ENCODE measurements around the gene DAB2IP. TPM values are rescaled to one million over a fixed set of nuclear protein-coding genes. Genes with fewer than 3 reads are reported as not detected.

Gene DAB2IP
- total and polyA plus RNA-seq, 2 experiments from 2014 or later: 8.9 to 42.8 TPM

DNA sequence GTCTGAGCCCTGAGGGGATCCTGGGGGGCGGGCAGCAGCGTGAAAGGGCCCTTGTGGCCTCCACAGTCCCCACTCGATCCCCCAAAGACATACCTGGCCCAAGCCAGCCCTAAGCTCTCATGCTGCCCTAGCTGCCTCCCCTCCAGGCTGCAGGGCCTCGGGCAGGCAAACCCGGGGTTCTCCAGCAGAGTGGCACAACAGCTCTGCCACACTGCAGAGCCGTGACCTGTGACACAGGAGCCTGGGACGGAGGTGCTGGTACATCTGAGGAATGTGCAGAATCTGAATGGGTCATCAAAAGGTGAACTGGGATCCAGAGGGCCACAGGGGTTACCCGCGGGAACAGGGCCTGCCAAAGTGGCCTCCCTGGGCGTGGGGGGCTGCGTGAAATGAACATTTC, 163.2 kb downstream of the DAB2IP start:
- peaks cover 34% of the 10 kb centered on the region for H3K27me3 Mint-ChIP-seq (ENCODE audit: insufficient read depth, low read depth, poor library complexity)
- Histone ChIP-seq H3K27me3 (ENCODE audit: insufficient read depth) (no peaks in the 10 kb centered on the region; the same call in 1 of the 2 replicates), H2AFZ (no peak overlapping the region), H3F3A (replicated peaks; ENCODE audit: low read depth) (0 out of 2 replicates have a peak, but pooled peaks cover 11% of the 10 kb centered on the region), H3K27ac (ENCODE audit: low read depth) (no peak overlapping the region), H3K4me2 (no peak overlapping the region), H3K36me3 (ENCODE audit: insufficient read depth) (no peaks in the 10 kb centered on the region), H4K20me1 (replicated peaks; ENCODE audit: insufficient read depth) (no peaks in the 10 kb centered on the region), H3K4me1 (ENCODE audit: insufficient read depth) (peaks cover 22% of the 10 kb centered on the region), H3K9me2 (ENCODE audit: insufficient read depth) (no peaks in the 10 kb centered on the region), H3K79me2 (replicated peaks; ENCODE audit: insufficient read depth) (no peaks in the 10 kb centered on the region), H3K4me3 (no peak overlapping the region)
- DNase-seq (ENCODE audit: low spot score): peak; percentile 37
- TF ChIP-seq, protein P1, sequence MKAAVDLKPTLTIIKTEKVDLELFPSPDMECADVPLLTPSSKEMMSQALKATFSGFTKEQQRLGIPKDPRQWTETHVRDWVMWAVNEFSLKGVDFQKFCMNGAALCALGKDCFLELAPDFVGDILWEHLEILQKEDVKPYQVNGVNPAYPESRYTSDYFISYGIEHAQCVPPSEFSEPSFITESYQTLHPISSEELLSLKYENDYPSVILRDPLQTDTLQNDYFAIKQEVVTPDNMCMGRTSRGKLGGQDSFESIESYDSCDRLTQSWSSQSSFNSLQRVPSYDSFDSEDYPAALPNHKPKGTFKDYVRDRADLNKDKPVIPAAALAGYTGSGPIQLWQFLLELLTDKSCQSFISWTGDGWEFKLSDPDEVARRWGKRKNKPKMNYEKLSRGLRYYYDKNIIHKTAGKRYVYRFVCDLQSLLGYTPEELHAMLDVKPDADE (IDR thresholded peaks at IDR 0.05): no peak
- TF ChIP-seq, protein P2, sequence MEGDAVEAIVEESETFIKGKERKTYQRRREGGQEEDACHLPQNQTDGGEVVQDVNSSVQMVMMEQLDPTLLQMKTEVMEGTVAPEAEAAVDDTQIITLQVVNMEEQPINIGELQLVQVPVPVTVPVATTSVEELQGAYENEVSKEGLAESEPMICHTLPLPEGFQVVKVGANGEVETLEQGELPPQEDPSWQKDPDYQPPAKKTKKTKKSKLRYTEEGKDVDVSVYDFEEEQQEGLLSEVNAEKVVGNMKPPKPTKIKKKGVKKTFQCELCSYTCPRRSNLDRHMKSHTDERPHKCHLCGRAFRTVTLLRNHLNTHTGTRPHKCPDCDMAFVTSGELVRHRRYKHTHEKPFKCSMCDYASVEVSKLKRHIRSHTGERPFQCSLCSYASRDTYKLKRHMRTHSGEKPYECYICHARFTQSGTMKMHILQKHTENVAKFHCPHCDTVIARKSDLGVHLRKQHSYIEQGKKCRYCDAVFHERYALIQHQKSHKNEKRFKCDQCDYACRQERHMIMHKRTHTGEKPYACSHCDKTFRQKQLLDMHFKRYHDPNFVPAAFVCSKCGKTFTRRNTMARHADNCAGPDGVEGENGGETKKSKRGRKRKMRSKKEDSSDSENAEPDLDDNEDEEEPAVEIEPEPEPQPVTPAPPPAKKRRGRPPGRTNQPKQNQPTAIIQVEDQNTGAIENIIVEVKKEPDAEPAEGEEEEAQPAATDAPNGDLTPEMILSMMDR (conservative IDR thresholded peaks at IDR 0.05; ENCODE audit: low read depth in 2 of 2): no peak
- TF ChIP-seq, protein P3, sequence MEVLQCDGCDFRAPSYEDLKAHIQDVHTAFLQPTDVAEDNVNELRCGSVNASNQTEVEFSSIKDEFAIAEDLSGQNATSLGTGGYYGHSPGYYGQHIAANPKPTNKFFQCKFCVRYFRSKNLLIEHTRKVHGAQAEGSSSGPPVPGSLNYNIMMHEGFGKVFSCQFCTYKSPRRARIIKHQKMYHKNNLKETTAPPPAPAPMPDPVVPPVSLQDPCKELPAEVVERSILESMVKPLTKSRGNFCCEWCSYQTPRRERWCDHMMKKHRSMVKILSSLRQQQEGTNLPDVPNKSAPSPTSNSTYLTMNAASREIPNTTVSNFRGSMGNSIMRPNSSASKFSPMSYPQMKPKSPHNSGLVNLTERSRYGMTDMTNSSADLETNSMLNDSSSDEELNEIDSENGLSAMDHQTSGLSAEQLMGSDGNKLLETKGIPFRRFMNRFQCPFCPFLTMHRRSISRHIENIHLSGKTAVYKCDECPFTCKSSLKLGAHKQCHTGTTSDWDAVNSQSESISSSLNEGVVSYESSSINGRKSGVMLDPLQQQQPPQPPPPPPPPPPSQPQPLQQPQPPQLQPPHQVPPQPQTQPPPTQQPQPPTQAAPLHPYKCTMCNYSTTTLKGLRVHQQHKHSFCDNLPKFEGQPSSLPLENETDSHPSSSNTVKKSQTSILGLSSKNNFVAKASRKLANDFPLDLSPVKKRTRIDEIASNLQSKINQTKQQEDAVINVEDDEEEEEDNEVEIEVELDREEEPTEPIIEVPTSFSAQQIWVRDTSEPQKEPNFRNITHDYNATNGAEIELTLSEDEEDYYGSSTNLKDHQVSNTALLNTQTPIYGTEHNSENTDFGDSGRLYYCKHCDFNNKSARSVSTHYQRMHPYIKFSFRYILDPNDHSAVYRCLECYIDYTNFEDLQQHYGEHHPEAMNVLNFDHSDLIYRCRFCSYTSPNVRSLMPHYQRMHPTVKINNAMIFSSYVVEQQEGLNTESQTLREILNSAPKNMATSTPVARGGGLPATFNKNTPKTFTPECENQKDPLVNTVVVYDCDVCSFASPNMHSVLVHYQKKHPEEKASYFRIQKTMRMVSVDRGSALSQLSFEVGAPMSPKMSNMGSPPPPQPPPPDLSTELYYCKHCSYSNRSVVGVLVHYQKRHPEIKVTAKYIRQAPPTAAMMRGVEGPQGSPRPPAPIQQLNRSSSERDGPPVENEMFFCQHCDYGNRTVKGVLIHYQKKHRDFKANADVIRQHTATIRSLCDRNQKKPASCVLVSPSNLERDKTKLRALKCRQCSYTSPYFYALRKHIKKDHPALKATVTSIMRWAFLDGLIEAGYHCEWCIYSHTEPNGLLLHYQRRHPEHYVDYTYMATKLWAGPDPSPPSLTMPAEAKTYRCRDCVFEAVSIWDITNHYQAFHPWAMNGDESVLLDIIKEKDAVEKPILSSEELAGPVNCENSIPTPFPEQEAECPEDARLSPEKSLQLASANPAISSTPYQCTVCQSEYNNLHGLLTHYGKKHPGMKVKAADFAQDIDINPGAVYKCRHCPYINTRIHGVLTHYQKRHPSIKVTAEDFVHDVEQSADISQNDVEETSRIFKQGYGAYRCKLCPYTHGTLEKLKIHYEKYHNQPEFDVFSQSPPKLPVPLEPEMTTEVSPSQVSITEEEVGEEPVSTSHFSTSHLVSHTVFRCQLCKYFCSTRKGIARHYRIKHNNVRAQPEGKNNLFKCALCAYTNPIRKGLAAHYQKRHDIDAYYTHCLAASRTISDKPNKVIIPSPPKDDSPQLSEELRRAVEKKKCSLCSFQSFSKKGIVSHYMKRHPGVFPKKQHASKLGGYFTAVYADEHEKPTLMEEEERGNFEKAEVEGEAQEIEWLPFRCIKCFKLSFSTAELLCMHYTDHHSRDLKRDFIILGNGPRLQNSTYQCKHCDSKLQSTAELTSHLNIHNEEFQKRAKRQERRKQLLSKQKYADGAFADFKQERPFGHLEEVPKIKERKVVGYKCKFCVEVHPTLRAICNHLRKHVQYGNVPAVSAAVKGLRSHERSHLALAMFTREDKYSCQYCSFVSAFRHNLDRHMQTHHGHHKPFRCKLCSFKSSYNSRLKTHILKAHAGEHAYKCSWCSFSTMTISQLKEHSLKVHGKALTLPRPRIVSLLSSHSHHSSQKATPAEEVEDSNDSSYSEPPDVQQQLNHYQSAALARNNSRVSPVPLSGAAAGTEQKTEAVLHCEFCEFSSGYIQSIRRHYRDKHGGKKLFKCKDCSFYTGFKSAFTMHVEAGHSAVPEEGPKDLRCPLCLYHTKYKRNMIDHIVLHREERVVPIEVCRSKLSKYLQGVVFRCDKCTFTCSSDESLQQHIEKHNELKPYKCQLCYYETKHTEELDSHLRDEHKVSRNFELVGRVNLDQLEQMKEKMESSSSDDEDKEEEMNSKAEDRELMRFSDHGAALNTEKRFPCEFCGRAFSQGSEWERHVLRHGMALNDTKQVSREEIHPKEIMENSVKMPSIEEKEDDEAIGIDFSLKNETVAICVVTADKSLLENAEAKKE (CRISPR knock-in tag; IDR thresholded peaks at IDR 0.05): no peak
- TF ChIP-seq ZNF331 (CRISPR knock-in tag; IDR thresholded peaks at IDR 0.05; ENCODE audit: low read depth): no peak
- TF ChIP-seq NANOG (IDR thresholded peaks at IDR 0.05; ENCODE audit: borderline replicate concordance): no peak
- no peak for TF ChIP-seq EZH2phosphoT487 (IDR thresholded peaks at IDR 0.05; ENCODE audit: unreplicated experiment)
- TF ChIP-seq JUNB (IDR thresholded peaks at IDR 0.05; ENCODE audit: unreplicated experiment): no peak
- TF ChIP-seq POLR2AphosphoS5 (IDR thresholded peaks at IDR 0.05; ENCODE audit: low read depth): no peak
- TF ChIP-seq CREB1 (CRISPR knock-in tag; IDR thresholded peaks at IDR 0.05; ENCODE audit: low read depth): no peak
- TF ChIP-seq, protein P4, sequence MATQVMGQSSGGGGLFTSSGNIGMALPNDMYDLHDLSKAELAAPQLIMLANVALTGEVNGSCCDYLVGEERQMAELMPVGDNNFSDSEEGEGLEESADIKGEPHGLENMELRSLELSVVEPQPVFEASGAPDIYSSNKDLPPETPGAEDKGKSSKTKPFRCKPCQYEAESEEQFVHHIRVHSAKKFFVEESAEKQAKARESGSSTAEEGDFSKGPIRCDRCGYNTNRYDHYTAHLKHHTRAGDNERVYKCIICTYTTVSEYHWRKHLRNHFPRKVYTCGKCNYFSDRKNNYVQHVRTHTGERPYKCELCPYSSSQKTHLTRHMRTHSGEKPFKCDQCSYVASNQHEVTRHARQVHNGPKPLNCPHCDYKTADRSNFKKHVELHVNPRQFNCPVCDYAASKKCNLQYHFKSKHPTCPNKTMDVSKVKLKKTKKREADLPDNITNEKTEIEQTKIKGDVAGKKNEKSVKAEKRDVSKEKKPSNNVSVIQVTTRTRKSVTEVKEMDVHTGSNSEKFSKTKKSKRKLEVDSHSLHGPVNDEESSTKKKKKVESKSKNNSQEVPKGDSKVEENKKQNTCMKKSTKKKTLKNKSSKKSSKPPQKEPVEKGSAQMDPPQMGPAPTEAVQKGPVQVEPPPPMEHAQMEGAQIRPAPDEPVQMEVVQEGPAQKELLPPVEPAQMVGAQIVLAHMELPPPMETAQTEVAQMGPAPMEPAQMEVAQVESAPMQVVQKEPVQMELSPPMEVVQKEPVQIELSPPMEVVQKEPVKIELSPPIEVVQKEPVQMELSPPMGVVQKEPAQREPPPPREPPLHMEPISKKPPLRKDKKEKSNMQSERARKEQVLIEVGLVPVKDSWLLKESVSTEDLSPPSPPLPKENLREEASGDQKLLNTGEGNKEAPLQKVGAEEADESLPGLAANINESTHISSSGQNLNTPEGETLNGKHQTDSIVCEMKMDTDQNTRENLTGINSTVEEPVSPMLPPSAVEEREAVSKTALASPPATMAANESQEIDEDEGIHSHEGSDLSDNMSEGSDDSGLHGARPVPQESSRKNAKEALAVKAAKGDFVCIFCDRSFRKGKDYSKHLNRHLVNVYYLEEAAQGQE (IDR thresholded peaks at IDR 0.05; ENCODE audit: unreplicated experiment): no peak
- TF ChIP-seq STAT1 (IDR thresholded peaks at IDR 0.05; ENCODE audit: unreplicated experiment): no peak
- no peak for TF ChIP-seq EZH2 (IDR thresholded peaks at IDR 0.05; ENCODE audit: low read depth, unreplicated experiment)
- H3K4me1 Mint-ChIP-seq: peaks cover 64% of the 10 kb centered on the region
- H3K36me3 Mint-ChIP-seq (ENCODE audit: low read depth): no peaks in the 10 kb centered on the region
- no peak for ATAC-seq
- H3K4me3 Mint-ChIP-seq: no peak overlapping the region
- no peaks in the 10 kb centered on the region for H3K9me3 Mint-ChIP-seq
- H3K27ac Mint-ChIP-seq: no peak overlapping the region

Measured in GM23338 (cell line).